K562 (cell line): ENCODE results near the gene DCHS2. TPM values are rescaled to one million over a fixed set of nuclear protein-coding genes. Genes with fewer than 3 reads are reported as not detected.

Source experiments
- ATAC-seq: fragments of 200-7000 bp; cut with Tn5 transposase; 3 replicates; pipeline ENCODE4 v1.9.1; 2020; ENCODE audit warnings: moderate library complexity
- BruUV-seq: library from RNA; stranded (reverse); fragments of 400-500 nt; replicated peaks from 2 replicates; lab custom pipeline; 2021; lab: Mats Ljungman, UMichigan
- CTCF ChIA-PET: fragments of 300-600 bp; formaldehyde crosslinking; extraction: SDS; loops from one replicate; lab custom pipeline; 2021; ENCODE audit warnings: low intra/inter-chr PET ratio; lab: Yijun Ruan, JAX
- POLR2A ChIA-PET: fragments of 300-600, 350-650 bp; sonication (Branson Sonifier 250); formaldehyde crosslinking; extraction: SDS; loops from one replicate; lab custom pipeline; 2021; ENCODE audit warnings: antibody characterized with exemption, inconsistent platforms; lab: Yijun Ruan, JAX
- DNase-seq, 4 experiments: peaks; one replicate each; pipeline versions ENCODE4 v3.0.0 to v3.0.0-alpha.2; 2011 to 2018; ENCODE audit warnings: low spot score in 3 of 4, mixed read lengths in 3 of 4; ENCODE audit errors: extremely low read depth in 1 of 4
- FAIRE-seq: peaks from 2 replicates; lab custom pipeline; 2011; peaks lifted over from hg19 to GRCh38; lab: Jason Lieb, UNC
- H2AFZ ChIP-seq: 2 replicates; pipeline ENCODE4 v1.6.0; 2011; ENCODE audit warnings: low read depth, low read length, control low read depth, inconsistent platforms
- H3K27ac ChIP-seq: fragments of 200-600 bp; 3 replicates; pipeline ENCODE4 v1.8.0; 2011; ENCODE audit warnings: low read depth, mild to moderate bottlenecking, control low read depth, inconsistent platforms, low read length, moderate library complexity, mixed read lengths; ENCODE audit errors: extremely low read depth
- H3K27me3 ChIP-seq, 2 experiments: fragments of 300-600 bp in 1 of 2; 2 replicates in 1 of 2; 3 replicates in 1 of 2; pipeline versions ENCODE4 v1.6.0 to v1.8.0; 2011; ENCODE audit warnings: inconsistent platforms in 2 of 2, low read length in 2 of 2, mild to moderate bottlenecking in 1 of 2, mixed read lengths in 1 of 2, moderate library complexity in 1 of 2; ENCODE audit not compliant: control insufficient read depth in 2 of 2, insufficient read depth in 2 of 2
- H3K36me3 ChIP-seq: fragments of 300-600 bp; 3 replicates; pipeline ENCODE4 v1.8.0; 2011; ENCODE audit warnings: mild to moderate bottlenecking, low read length, inconsistent platforms; ENCODE audit not compliant: control insufficient read depth, insufficient read depth
- H3K4me1 ChIP-seq, 2 experiments: fragments of 200-600 bp in 1 of 2; replicated peaks in 1 of 2; 2 replicates in 1 of 2; 3 replicates in 1 of 2; pipeline versions ENCODE4 v1.5.1 to v1.8.0; 2011; ENCODE audit warnings: inconsistent platforms in 2 of 2, low read length in 2 of 2, mild to moderate bottlenecking in 1 of 2, mixed read lengths in 1 of 2, moderate library complexity in 1 of 2; ENCODE audit not compliant: control insufficient read depth in 2 of 2, insufficient read depth in 2 of 2
- H3K4me2 ChIP-seq: 2 replicates; pipeline ENCODE4 v1.6.1; 2011; ENCODE audit warnings: low read length, control low read depth, inconsistent platforms, mixed read lengths; ENCODE audit not compliant: insufficient read depth
- H3K4me3 ChIP-seq: fragments of 200-600 bp; sonication (generic), shearing (Covaris generic); 2 replicates; pipeline ENCODE4 v1.5.1; 2016; ENCODE audit warnings: control low read depth, inconsistent platforms
- H3K79me2 ChIP-seq: fragments of 200-600 bp; 3 replicates; pipeline ENCODE4 v1.8.0; 2011; ENCODE audit warnings: low read length, inconsistent platforms; ENCODE audit not compliant: control insufficient read depth, insufficient read depth
- H3K9ac ChIP-seq, 2 experiments: 2 replicates each; pipeline versions ENCODE4 v1.6.0 to v1.6.1; 2011; ENCODE audit warnings: low read depth in 2 of 2, low read length in 2 of 2, control low read depth in 1 of 2, inconsistent platforms in 1 of 2, mild to moderate bottlenecking in 1 of 2, mixed read lengths in 1 of 2; ENCODE audit not compliant: insufficient read depth in 1 of 2
- H3K9me1 ChIP-seq: one replicate; pipeline ENCODE4 v1.6.0; 2011; ENCODE audit warnings: inconsistent platforms, mild to moderate bottlenecking, low read length, moderate library complexity; ENCODE audit not compliant: control insufficient read depth, insufficient read depth
- H3K9me3 ChIP-seq: replicated peaks from 2 replicates; pipeline ENCODE4 v1.5.1; 2011; ENCODE audit warnings: low read depth, low read length, inconsistent platforms; ENCODE audit not compliant: control insufficient read depth, insufficient read depth
- H4K20me1 ChIP-seq: replicated peaks from 2 replicates; pipeline ENCODE4 v1.6.1; 2011; ENCODE audit warnings: low read length, inconsistent platforms, mixed read lengths; ENCODE audit not compliant: control insufficient read depth, insufficient read depth
- KDM5B ChIP-seq: fragments of 200-600 bp; sonication (generic); IDR thresholded peaks from 2 replicates; pipeline ENCODE4 v1.6.1; 2012; ENCODE audit warnings: low read depth, mild to moderate bottlenecking, moderate library complexity, low read length, control low read depth, inconsistent platforms; ENCODE audit not compliant: insufficient replicate concordance
- MAFK ChIP-seq: IDR thresholded peaks from 2 replicates; pipeline ENCODE4 v1.6.1; 2011; ENCODE audit warnings: low read length, improper control_type of control experiment
- PHB2 ChIP-seq: fragments of 450-650 bp; IDR thresholded peaks from 2 replicates; pipeline ENCODE4 v1.6.1; 2017; ENCODE audit warnings: low read depth
- POLR2AphosphoS2 ChIP-seq: IDR thresholded peaks from 2 replicates; pipeline ENCODE4 v1.6.1; 2012; ENCODE audit warnings: low read length, improper control_type of control experiment
- PTRF ChIP-seq: fragments of 450-650 bp; IDR thresholded peaks from 2 replicates; pipeline ENCODE4 v1.6.1; 2016; ENCODE audit warnings: mild to moderate bottlenecking, missing genetic modification characterization, missing compliant biosample characterization
- PYGO2 ChIP-seq: fragments of 450-650 bp; IDR thresholded peaks from 2 replicates; pipeline ENCODE4 v1.6.1; 2016; ENCODE audit warnings: mild to moderate bottlenecking, missing genetic modification characterization, moderate library complexity, missing compliant biosample characterization
- SAP30 ChIP-seq: fragments of 200-600 bp; sonication (generic); IDR thresholded peaks from 2 replicates; pipeline ENCODE4 v1.6.1; 2012; ENCODE audit warnings: borderline replicate concordance, low read depth, mild to moderate bottlenecking, moderate library complexity, low read length, control low read depth, inconsistent platforms; ENCODE audit not compliant: insufficient read depth, poor library complexity, severe bottlenecking
- TEAD2 ChIP-seq: fragments of 450-650 bp; IDR thresholded peaks from 2 replicates; pipeline ENCODE4 v1.6.1; 2016; ENCODE audit warnings: missing genetic modification characterization, control low read depth, missing compliant biosample characterization
- WGBS: fragments of 100-300 bp; shearing (Covaris generic); methylation state at CpG from one replicate; pipeline ENCODE4 v1.1.6; 2016; ENCODE audit warnings: low coverage, mixed read lengths; ENCODE audit not compliant: insufficient coverage; ENCODE audit errors: missing lambda C conversion rate; 5-methylcytosine and 5-hydroxymethylcytosine counted together
- in situ Hi-C: fragments of 300-500 bp; cut with MboI; formaldehyde crosslinking; loops from 4 replicates; pipeline ENCODE4 v1.15.0; 2018; ENCODE audit warnings: inconsistent platforms, mixed read lengths
- intact Hi-C: fragments of 100-400 bp; cut with micrococcal nuclease; formaldehyde crosslinking; loops from 2 replicates; pipeline ENCODE4 v1.14.2; 2022
- polyA plus RNA-seq, 8 experiments: library from polyadenylated mRNA; depleted of rRNA in 4 of 8; stranded (reverse) in 5 of 8; unstranded in 3 of 8; fragments of >200 nt; fragmentation: Nextera tagmentation in 2 of 8; fragmentation: Illumina TruSeq in 1 of 8; extraction: Ambion mirVana in 2 of 8; extraction: Trizol in 1 of 8; gene quantifications; 2 replicates each; pipeline versions ENCODE4 v1.2.1 to v1.2.3, GENCODE V29; 2011 to 2014; ENCODE audit warnings: inconsistent platforms in 1 of 8, missing spikeins in 1 of 8
- total RNA-seq, 7 experiments: library from RNA; depleted of rRNA in 6 of 7; stranded (reverse); fragments of >200 nt in 6 of 7; fragmentation: Illumina TruSeq in 2 of 7; extraction: Trizol in 2 of 7; gene quantifications; 2 replicates each; pipeline versions ENCODE4 v1.2.1 to v1.2.3, GENCODE V29; 2011 to 2021; ENCODE audit warnings: low replicate concordance in 1 of 7

The DCHS2 gene
- total and polyA plus RNA-seq, 9 of the 15 experiments (the other 6 are each of a cell fraction or from before 2014, with no cell fraction given): 0.49 to 7.1 (median 5.3) TPM

DNA sequence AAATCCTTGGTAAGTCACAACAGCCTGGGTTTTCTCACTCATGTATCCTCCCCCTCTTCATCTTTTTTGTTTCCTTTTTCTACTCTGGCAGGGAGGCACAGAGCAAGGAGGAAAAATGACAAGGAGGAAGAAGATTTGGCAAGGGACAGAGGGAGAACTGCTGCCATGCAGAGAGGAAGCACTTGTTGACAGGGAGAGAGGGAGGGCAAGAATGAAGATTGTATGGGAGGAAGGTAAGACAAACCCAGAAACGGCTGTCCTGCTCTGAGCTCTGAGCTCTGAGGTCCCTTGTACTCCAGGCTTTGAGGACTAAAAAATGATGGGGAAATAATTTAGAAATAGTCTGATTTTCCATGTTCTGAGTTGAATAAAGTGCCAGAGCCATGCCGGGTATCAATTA, 123.9 kb downstream of the DCHS2 start:
- no peak for DNase-seq
- Histone ChIP-seq H3K79me2 (no peaks in the 10 kb centered on the region), H3K4me3 (no peak overlapping the region), H3K9me3 (no peaks in the 10 kb centered on the region), H4K20me1 (no peaks in the 10 kb centered on the region; the same call in 1 of the 2 replicates), H2AFZ (no peak overlapping the region), H3K9me1 (no peaks in the 10 kb centered on the region)
- CTCF ChIA-PET: no interaction called here
- intact Hi-C loops (no loop called here), in situ Hi-C loops (no loop called here)
- BruUV-seq: no TSS peak
- WGBS: 38% methylated on average over 2 of the region's 2 CpGs
- TF ChIP-seq PHB2: no peak
- no peak for TF ChIP-seq SAP30
- TF ChIP-seq PTRF: no peak
- TF ChIP-seq MAFK: no peak
- TF ChIP-seq PYGO2 (tag): no peak
- TF ChIP-seq POLR2AphosphoS2: no peak
- no peak for TF ChIP-seq TEAD2 (tag)
- no peak for TF ChIP-seq KDM5B
- TF ChIP-seq, all 486 proteins: peak for 0
- Histone ChIP-seq H3K27me3 (no peaks in the 10 kb centered on the region), H3K4me1 (peaks cover 0 to 4% of the 10 kb centered on the region in 2 experiments; a peak in 2 of 5 replicates), H3K4me2 (no peak overlapping the region), H3K36me3 (peaks cover 2% of the 10 kb centered on the region; the same call in 1 of the 3 replicates), H3K9ac (no peak overlapping the region), H3K27ac (no peak overlapping the region)
- POLR2A ChIA-PET: no interaction called here
- FAIRE-seq (no peak), ATAC-seq (peak; percentile 38; the same call in 2 of the 3 replicates)
